Spleen (tissue), 11 donors: ENCODE data around the gene OTOG. TPM values are rescaled to one million over a fixed set of nuclear protein-coding genes. Genes with fewer than 3 reads are reported as not detected.

Experiments used
- DNase-seq: peaks from one replicate; pipeline ENCODE4 v3.0.0-alpha.2; 2020
- H3K27ac ChIP-seq, 8 donors: fragments of 200-600 bp; sonication (generic) in 7 of 8; 1 replicate in 4 of 8; 2 replicates in 4 of 8; pipeline versions ENCODE4 v1.5.0 to v1.8.0; 2016 to 2021; ENCODE audit warnings: inconsistent platforms in 4 of 8, mild to moderate bottlenecking in 4 of 8, moderate library complexity in 1 of 8
- H3K27me3 ChIP-seq, 7 donors: fragments of 200-600 bp; sonication (generic) in 6 of 7; replicated peaks in 1 of 7; 1 replicate in 4 of 7; 2 replicates in 3 of 7; pipeline versions ENCODE4 v1.5.0 to v1.8.0; 2016 to 2021; ENCODE audit warnings: inconsistent platforms in 3 of 7, mild to moderate bottlenecking in 1 of 7
- H3K36me3 ChIP-seq, 6 donors: fragments of 200-600 bp; sonication (generic) in 5 of 6; 1 replicate in 4 of 6; 2 replicates in 2 of 6; pipeline versions ENCODE4 v1.5.0 to v1.8.0; 2016 to 2021; ENCODE audit warnings: inconsistent platforms in 2 of 6
- H3K4me1 ChIP-seq, 6 donors: fragments of 200-600 bp; sonication (generic) in 5 of 6; 1 replicate in 3 of 6; 2 replicates in 3 of 6; pipeline versions ENCODE4 v1.5.0 to v1.8.0; 2016 to 2021; ENCODE audit warnings: inconsistent platforms in 3 of 6
- H3K4me3 ChIP-seq, 8 donors: fragments of 200-600 bp; sonication (generic) in 7 of 8; 1 replicate in 4 of 8; 2 replicates in 4 of 8; pipeline versions ENCODE4 v1.5.0 to v1.8.0; 2016 to 2021; ENCODE audit warnings: inconsistent platforms in 4 of 8, mild to moderate bottlenecking in 4 of 8, moderate library complexity in 2 of 8
- H3K9me3 ChIP-seq, 8 donors: fragments of 200-600 bp; sonication (generic) in 7 of 8; 1 replicate in 4 of 8; 2 replicates in 4 of 8; pipeline versions ENCODE4 v1.5.0 to v1.8.0; 2016 to 2021; ENCODE audit warnings: inconsistent platforms in 4 of 8
- CTCF ChIP-seq, 11 experiments: fragments of 200-600 bp in 7 of 11; fragments of 450-650 bp in 4 of 11; sonication (generic) in 4 of 11; IDR thresholded peaks in 8 of 11; conservative IDR thresholded peaks in 3 of 11; 1 replicate in 7 of 11; 2 replicates in 4 of 11; pipeline versions ENCODE4 v1.4.0 to v1.8.0; 2016 to 2021; ENCODE audit warnings: antibody characterized with exemption in 11 of 11, inconsistent platforms in 4 of 11, mild to moderate bottlenecking in 1 of 11
- POLR2A ChIP-seq, 3 donors: fragments of 450-650 bp; IDR thresholded peaks; one replicate each; pipeline ENCODE4 v1.5.1; 2017; ENCODE audit warnings: antibody characterized with exemption in 3 of 3, mild to moderate bottlenecking in 1 of 3
- POLR2AphosphoS5 ChIP-seq, 3 donors: sonication (generic); formaldehyde crosslinking; IDR thresholded peaks; one replicate each; pipeline ENCODE4 v1.5.1; 2017; ENCODE audit warnings: antibody characterized with exemption in 3 of 3
- WGBS, 5 donors: extraction: QIAGEN DNeasy Blood & Tissue Kit in 3 of 5; methylation state at CpG; one replicate each; pipeline versions ENCODE4 v1.1.5 to v1.1.7; 2013 to 2018; 5-methylcytosine and 5-hydroxymethylcytosine counted together
- intact Hi-C: fragments of 100-400 bp; cut with DNase I; formaldehyde crosslinking; loops from one replicate; pipeline ENCODE4 v1.15.0; 2023; ENCODE audit warnings: low total_unique reads
- polyA plus RNA-seq, 3 donors: library from polyadenylated mRNA; stranded (reverse); fragments of 200-250 nt; gene quantifications; one replicate each; pipeline ENCODE4 v1.2.1, GENCODE V29; 2013
- total RNA-seq, 7 donors: library from RNA; depleted of rRNA in 3 of 7; stranded (reverse); fragments of >200 nt in 3 of 7; fragmentation: NEBNext Ultra II Directional in 4 of 7; extraction: Animal tissue kit (Norgen Biotek cat#: 25700) in 4 of 7; gene quantifications; one replicate each; pipeline versions ENCODE4 v1.1.0 to v1.2.1, GENCODE V29; 2016 to 2021
- donor health status: healthy with polysubstance abuse.
- donor health status: DM: no; HTN: no; CAD: no; lungs with moderate emphysema.
- donor health status: DM: no; HTN: no; CAD: no.
- donor health status: Bipolar disorder and iron deficiency.
- donor health status: healthy.
- donor health status: DM: no; HTN: no; CAD: no.
- donor health status: DM: yes; HTN: yes; CAD: no.

The OTOG gene
- total and polyA plus RNA-seq, 10 donors, result not detected

- Histone ChIP-seq H3K27ac (no peak overlapping the region), H3K27me3 (peaks cover 0 to 5% (median 0%) of the 10 kb centered on the region in 7 donors), H3K36me3 (no peaks in the 10 kb centered on the region), H3K4me1 (no peaks in the 10 kb centered on the region), H3K4me3 (no peak overlapping the region), H3K9me3 (no peaks in the 10 kb centered on the region)
- no peak for TF ChIP-seq CTCF (IDR thresholded peaks at IDR 0.05 in 8 of 11, conservative IDR thresholded peaks at IDR 0.05 in 3 of 11)
- no peak for TF ChIP-seq POLR2A (IDR thresholded peaks at IDR 0.05)
- TF ChIP-seq POLR2AphosphoS5 (IDR thresholded peaks at IDR 0.05), result no peak
- DNase-seq, result no peak
- 59 to 80% (median 70%) methylated on average over 4 of the region's 4 CpGs for WGBS, 5 donors
- intact Hi-C loops, result no loop called here
Observed at GRCh38 chr11:17637901-17638300, 90.8 kb downstream of the OTOG start.

GRCh38 chr11:17638311-17638710 is 91.3 kb downstream of the OTOG start:
- DNase-seq, result no peak
- Histone ChIP-seq H3K4me1 (no peaks in the 10 kb centered on the region), H3K36me3 (no peaks in the 10 kb centered on the region), H3K4me3 (no peak overlapping the region), H3K27ac (no peak overlapping the region), H3K9me3 (no peaks in the 10 kb centered on the region), H3K27me3 (peaks cover 0 to 5% (median 0%) of the 10 kb centered on the region in 7 donors)
- WGBS, 5 donors, result 80 to 88% (median 81%) methylated on average over 8 to 9 of the region's 9 CpGs
- intact Hi-C loops, result no loop called here
- no peak for TF ChIP-seq CTCF (IDR thresholded peaks at IDR 0.05 in 8 of 11, conservative IDR thresholded peaks at IDR 0.05 in 3 of 11)
- TF ChIP-seq POLR2A (IDR thresholded peaks at IDR 0.05), result no peak
- no peak for TF ChIP-seq POLR2AphosphoS5 (IDR thresholded peaks at IDR 0.05)

GRCh38 chr11:17639091-17639490 is 92.0 kb downstream of the OTOG start:
- Histone ChIP-seq H3K36me3 (no peaks in the 10 kb centered on the region), H3K27me3 (peaks cover 0 to 5% (median 0%) of the 10 kb centered on the region in 7 donors), H3K27ac (no peak overlapping the region), H3K9me3 (no peaks in the 10 kb centered on the region), H3K4me1 (no peaks in the 10 kb centered on the region), H3K4me3 (no peak overlapping the region)
- TF ChIP-seq CTCF (IDR thresholded peaks at IDR 0.05 in 8 of 11, conservative IDR thresholded peaks at IDR 0.05 in 3 of 11), result no peak
- TF ChIP-seq POLR2A (IDR thresholded peaks at IDR 0.05), result no peak
- no peak for TF ChIP-seq POLR2AphosphoS5 (IDR thresholded peaks at IDR 0.05)
- intact Hi-C loops, result no loop called here
- DNase-seq, result no peak
- WGBS, 5 donors, result 72 to 90% (median 83%) methylated on average over 4 of the region's 4 CpGs

- Histone ChIP-seq H3K4me1 (no peaks in the 10 kb centered on the region), H3K27ac (no peak overlapping the region), H3K27me3 (peaks cover 0 to 5% (median 0%) of the 10 kb centered on the region in 7 donors), H3K4me3 (no peak overlapping the region), H3K36me3 (no peaks in the 10 kb centered on the region), H3K9me3 (no peaks in the 10 kb centered on the region)
- TF ChIP-seq POLR2AphosphoS5 (IDR thresholded peaks at IDR 0.05) (no peak), CTCF (IDR thresholded peaks at IDR 0.05 in 8 of 11, conservative IDR thresholded peaks at IDR 0.05 in 3 of 11) (no peak), POLR2A (IDR thresholded peaks at IDR 0.05) (no peak)
- DNase-seq, result no peak
- WGBS, 5 donors, result 77 to 89% (median 80%) methylated on average over 2 of the region's 2 CpGs
- intact Hi-C loops, result no loop called here
Observed at GRCh38 chr11:17639781-17640180, 92.7 kb downstream of the OTOG start.
